Lower leg skin (tissue), 4 donors: ENCODE measurements around the gene CLASP2. TPM values are rescaled to one million over a fixed set of nuclear protein-coding genes. Genes with fewer than 3 reads are reported as not detected.

ENCODE experiments used
- DNase-seq, 2 donors: peaks; one replicate each; pipeline ENCODE4 v3.0.0-alpha.2; 2019; ENCODE audit warnings: low spot score in 2 of 2
- H3K4me3 ChIP-seq: fragments of 200-600 bp; sonication (generic); 2 replicates; pipeline ENCODE4 v1.5.1; 2017; ENCODE audit warnings: mild to moderate bottlenecking, low read depth; ENCODE audit not compliant: poor library complexity, severe bottlenecking
- CTCF ChIP-seq, 3 donors: fragments of 450-650 bp; IDR thresholded peaks; one replicate each; pipeline ENCODE4 v1.5.1; 2016; ENCODE audit warnings: antibody characterized with exemption in 3 of 3, mild to moderate bottlenecking in 3 of 3, moderate library complexity in 2 of 3
- POLR2A ChIP-seq, 2 donors: fragments of 450-650 bp; IDR thresholded peaks; one replicate each; pipeline ENCODE4 v1.6.1; 2016 to 2017; ENCODE audit warnings: antibody characterized with exemption in 2 of 2, mild to moderate bottlenecking in 1 of 2, moderate library complexity in 1 of 2
- WGBS, 2 donors: methylation state at CpG; one replicate each; pipeline ENCODE4 v1.1.5; 2018; 5-methylcytosine and 5-hydroxymethylcytosine counted together
- intact Hi-C: fragments of 100-400 bp; cut with DNase I; formaldehyde crosslinking; loops from one replicate; pipeline ENCODE4 v1.15.0; 2023; ENCODE audit warnings: low total_unique reads
- total RNA-seq, 4 donors: library from RNA; depleted of rRNA; stranded (reverse); fragments of >200 nt; gene quantifications; one replicate each; pipeline ENCODE4 v1.1.0, GENCODE V29; 2016

Gene CLASP2
- total RNA-seq, 4 donors from 2014 or later = 27.2 to 76.8 (median 49.8) TPM

DNA sequence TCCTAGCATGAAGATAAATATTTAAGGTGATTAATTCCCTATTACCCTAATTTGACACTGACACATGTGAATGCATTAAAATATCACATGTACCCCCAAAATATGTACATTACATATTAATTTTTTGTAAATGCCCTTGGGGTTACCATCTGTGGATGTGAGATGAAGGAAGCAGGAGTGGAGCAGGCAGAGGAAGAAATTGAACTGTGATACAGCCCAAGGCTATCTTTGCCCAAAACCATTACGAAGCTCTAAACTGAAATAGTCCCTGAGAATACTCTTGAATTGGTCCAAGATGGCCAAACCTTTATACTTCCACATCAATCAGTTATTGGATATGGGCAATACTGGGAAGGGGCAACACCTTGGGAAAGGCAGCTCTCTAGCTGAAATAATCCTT lies 105.0 kb downstream of the CLASP2 start:
- DNase-seq = no peak
- intact Hi-C loops = no loop called here
- TF ChIP-seq CTCF (IDR thresholded peaks at IDR 0.05) = no peak
- no peak for TF ChIP-seq POLR2A (IDR thresholded peaks at IDR 0.05)
- WGBS, 2 donors = 91 to 97% methylated on average over 1 of the region's 1 CpG
- H3K4me3 ChIP-seq = no peak overlapping the region

DNA sequence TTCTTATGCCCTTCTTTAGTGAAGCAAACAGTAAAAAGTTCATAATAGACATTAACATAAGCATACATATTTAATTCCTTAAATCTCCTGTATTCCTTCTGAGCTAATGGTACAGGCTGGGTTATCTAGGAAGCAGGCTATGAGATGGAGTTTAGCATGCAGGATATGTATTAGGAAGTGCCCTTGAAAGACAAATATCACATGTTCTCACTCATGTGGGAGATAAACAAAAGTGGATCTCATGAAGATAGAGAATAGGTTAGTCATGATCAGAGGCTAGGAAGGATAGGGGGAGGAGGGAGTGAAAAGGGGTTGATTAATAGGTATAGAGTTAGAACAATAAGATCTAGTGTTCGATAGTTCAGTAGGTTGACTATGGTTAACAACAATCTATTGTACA lies 105.4 kb downstream of the CLASP2 start:
- TF ChIP-seq CTCF (IDR thresholded peaks at IDR 0.05) (no peak), POLR2A (IDR thresholded peaks at IDR 0.05) (no peak)
- no peak for DNase-seq
- WGBS, 2 donors = 87 to 91% methylated on average over 1 of the region's 1 CpG
- no peak overlapping the region for H3K4me3 ChIP-seq
- intact Hi-C loops = no loop called here

- DNase-seq = no peak
- TF ChIP-seq CTCF (IDR thresholded peaks at IDR 0.05) = no peak
- no peak for TF ChIP-seq POLR2A (IDR thresholded peaks at IDR 0.05)
- WGBS, 2 donors = 95 to 98% methylated on average over 7 of the region's 7 CpGs
- intact Hi-C loops = no loop called here
- H3K4me3 ChIP-seq = no peak overlapping the region
Measured at GRCh38 chr3:33602829-33603228, 115.2 kb downstream of the CLASP2 start.

- WGBS, 2 donors = 80 to 85% methylated on average over 2 of the region's 2 CpGs
- TF ChIP-seq CTCF (IDR thresholded peaks at IDR 0.05) = no peak
- no peak for TF ChIP-seq POLR2A (IDR thresholded peaks at IDR 0.05)
- no peak overlapping the region for H3K4me3 ChIP-seq
- DNase-seq = no peak
- intact Hi-C loops = no loop called here
Measured at GRCh38 chr3:33597257-33597689, 120.8 kb downstream of the CLASP2 start.

DNA sequence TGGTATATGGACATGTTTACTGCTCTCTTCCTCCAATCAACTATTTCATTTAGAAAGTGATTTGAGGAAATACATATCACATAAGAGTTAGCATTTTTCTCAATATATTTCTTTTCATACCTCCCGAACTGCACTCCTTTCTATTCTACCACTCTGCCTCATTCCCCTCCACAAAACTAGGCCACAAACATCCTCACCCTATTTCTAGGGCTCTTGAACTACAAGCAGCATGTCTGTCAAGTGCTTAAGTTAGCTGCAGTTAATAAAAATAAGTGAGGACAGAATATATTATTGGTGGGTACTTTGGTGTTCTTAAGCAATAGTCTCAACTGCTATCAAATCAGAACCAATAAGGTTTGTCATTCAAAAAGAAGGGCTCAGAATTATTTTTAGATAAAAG lies 125.1 kb downstream of the CLASP2 start:
- TF ChIP-seq CTCF (IDR thresholded peaks at IDR 0.05) (no peak), POLR2A (IDR thresholded peaks at IDR 0.05) (no peak)

DNA sequence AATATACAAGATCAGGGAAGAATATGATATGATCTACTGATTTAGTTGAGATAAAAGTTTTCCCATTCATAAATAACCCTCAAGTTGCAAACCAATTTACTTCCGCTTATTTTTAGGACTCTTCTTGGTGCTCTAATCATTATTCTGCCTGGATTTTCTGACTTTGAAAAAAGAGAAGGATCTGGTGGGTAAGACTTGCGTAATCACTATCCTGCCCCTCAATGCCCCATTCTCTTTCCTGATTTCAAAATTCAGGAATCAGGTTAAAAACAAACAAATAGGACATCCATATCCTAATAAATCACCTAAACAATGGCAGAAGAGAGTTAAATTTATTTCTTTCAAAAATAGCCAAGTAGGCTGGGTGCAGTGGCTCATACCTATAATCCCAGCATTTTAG lies 127.5 kb downstream of the CLASP2 start:
- TF ChIP-seq CTCF (IDR thresholded peaks at IDR 0.05) (no peak), POLR2A (IDR thresholded peaks at IDR 0.05) (no peak)
- H3K4me3 ChIP-seq = no peak overlapping the region
- DNase-seq = no peak
- intact Hi-C loops = no loop called here
- 88 to 99% methylated on average over 2 of the region's 2 CpGs for WGBS, 2 donors

More for the DNA sequence above, 125.1 kb downstream of the CLASP2 start:
- DNase-seq = no peak
- H3K4me3 ChIP-seq = no peak overlapping the region
- intact Hi-C loops = no loop called here
- WGBS, 2 donors = 96 to 98% methylated on average over 1 of the region's 1 CpG
